OCI-LY7 (cell line): ENCODE results near the gene CYP1B1. TPM values are rescaled to one million over a fixed set of nuclear protein-coding genes. Genes with fewer than 3 reads are reported as not detected.

Experiments used
- BruUV-seq: library from RNA; stranded (reverse); fragments of 400-500 nt; replicated peaks from 2 replicates; lab custom pipeline; 2021; lab: Mats Ljungman, UMichigan
- CTCF ChIA-PET: fragments of 300-600 bp; sonication (Branson Sonifier 250); formaldehyde crosslinking; loops from one replicate; lab custom pipeline; 2022; ENCODE audit warnings: antibody characterized with exemption; ENCODE audit not compliant: unreplicated experiment; lab: Charles Lee
- POLR2A ChIA-PET: fragments of 300-600 bp; sonication (Branson Sonifier 250); formaldehyde crosslinking; loops from one replicate; lab custom pipeline; 2022; ENCODE audit warnings: antibody characterized with exemption; lab: Charles Lee
- DNase-seq: peaks from one replicate; pipeline ENCODE4 v3.0.0-alpha.2; 2015; ENCODE audit warnings: low spot score
- H2AFZ ChIP-seq: fragments of 200-600 bp; sonication (generic), shearing (Covaris generic); 2 replicates; pipeline ENCODE4 v1.6.1; 2014; ENCODE audit warnings: mild to moderate bottlenecking, antibody characterized with exemption, low read length, moderate library complexity
- H3K27ac ChIP-seq: fragments of 200-600 bp; sonication (generic); 2 replicates; pipeline ENCODE4 v1.5.1; 2014; ENCODE audit warnings: mixed run types, low read depth, mild to moderate bottlenecking, moderate library complexity, low read length, inconsistent platforms; ENCODE audit not compliant: poor library complexity, severe bottlenecking
- H3K36me3 ChIP-seq: fragments of 200-600 bp; sonication (generic); 2 replicates; pipeline ENCODE4 v1.6.1; 2014; ENCODE audit warnings: mild to moderate bottlenecking, antibody characterized with exemption, low read length, moderate library complexity, mixed read lengths; ENCODE audit not compliant: insufficient read depth
- H3K4me1 ChIP-seq: fragments of 200-600 bp; sonication (generic); 2 replicates; pipeline ENCODE4 v1.5.1; 2014; ENCODE audit warnings: mild to moderate bottlenecking, low read length; ENCODE audit not compliant: insufficient read depth, poor library complexity, severe bottlenecking
- H3K4me2 ChIP-seq: fragments of 200-600 bp; sonication (generic); 2 replicates; pipeline ENCODE4 v1.6.1; 2014; ENCODE audit warnings: mild to moderate bottlenecking, low read length
- H3K4me3 ChIP-seq: fragments of 200-600 bp; sonication (generic); 2 replicates; pipeline ENCODE4 v1.5.1; 2014; ENCODE audit warnings: mild to moderate bottlenecking, low read depth, low read length; ENCODE audit not compliant: poor library complexity, severe bottlenecking
- H3K79me2 ChIP-seq: fragments of 200-600 bp; sonication (generic); 2 replicates; pipeline ENCODE4 v1.6.1; 2016; ENCODE audit warnings: low read depth, mild to moderate bottlenecking, low read length, moderate library complexity, mixed read lengths; ENCODE audit not compliant: insufficient read depth
- H3K9me2 ChIP-seq: fragments of 200-600 bp; sonication (generic); 2 replicates; pipeline ENCODE4 v1.6.1; 2016; ENCODE audit warnings: mild to moderate bottlenecking, low read length, mixed read lengths; ENCODE audit not compliant: insufficient read depth
- H3K9me3 ChIP-seq: fragments of 200-600 bp; sonication (generic); 2 replicates; pipeline ENCODE4 v1.6.1; 2014; ENCODE audit warnings: mild to moderate bottlenecking, mixed run types, low read length, mixed read lengths
- H4K20me1 ChIP-seq: fragments of 200-600 bp; sonication (generic); 2 replicates; pipeline ENCODE4 v1.6.1; 2014; ENCODE audit warnings: mild to moderate bottlenecking, antibody characterized with exemption, low read length, moderate library complexity, mixed read lengths; ENCODE audit not compliant: insufficient read depth
- EZH2phosphoT487 ChIP-seq: fragments of 200-600 bp; sonication (generic); IDR thresholded peaks from 2 replicates; pipeline ENCODE4 v1.6.1; 2018; ENCODE audit warnings: low read depth, borderline replicate concordance, mild to moderate bottlenecking, mixed run types, antibody characterized with exemption, low read length, moderate library complexity, mixed read lengths
- intact Hi-C: fragments of 100-400 bp; cut with micrococcal nuclease; formaldehyde crosslinking; loops from one replicate; pipeline ENCODE4 v1.10.0; 2022; ENCODE audit not compliant: unreplicated experiment
- total RNA-seq, 2 experiments: library from RNA; depleted of rRNA in 1 of 2; stranded (reverse); fragments of >200 nt in 1 of 2; shearing (Covaris generic) in 1 of 2; gene quantifications; 2 replicates each; pipeline ENCODE4 v1.2.3, GENCODE V29; 2014 to 2022
- TF ChIP-seq, protein P1 (sequence below): fragments of 200-600 bp; sonication (generic); conservative IDR thresholded peaks from 2 replicates; pipeline ENCODE4 v1.5.1; 2014; ENCODE audit warnings: mild to moderate bottlenecking, antibody characterized with exemption, low read length, moderate library complexity, mixed read lengths

CYP1B1 gene
- total RNA-seq, 2 experiments from 2014 or later, result 0.44 TPM; not detected in 1

- Histone ChIP-seq H3K4me2 (no peak overlapping the region), H3K9me3 (no peaks in the 10 kb centered on the region), H3K4me1 (no peaks in the 10 kb centered on the region), H3K79me2 (no peaks in the 10 kb centered on the region), H3K27ac (no peak overlapping the region), H4K20me1 (no peaks in the 10 kb centered on the region), H3K36me3 (no peaks in the 10 kb centered on the region), H3K9me2 (no peaks in the 10 kb centered on the region), H3K4me3 (no peak overlapping the region), H2AFZ (no peak overlapping the region)
- intact Hi-C loops, result no loop called here
- no peak for TF ChIP-seq EZH2phosphoT487
- TF ChIP-seq, protein P1, sequence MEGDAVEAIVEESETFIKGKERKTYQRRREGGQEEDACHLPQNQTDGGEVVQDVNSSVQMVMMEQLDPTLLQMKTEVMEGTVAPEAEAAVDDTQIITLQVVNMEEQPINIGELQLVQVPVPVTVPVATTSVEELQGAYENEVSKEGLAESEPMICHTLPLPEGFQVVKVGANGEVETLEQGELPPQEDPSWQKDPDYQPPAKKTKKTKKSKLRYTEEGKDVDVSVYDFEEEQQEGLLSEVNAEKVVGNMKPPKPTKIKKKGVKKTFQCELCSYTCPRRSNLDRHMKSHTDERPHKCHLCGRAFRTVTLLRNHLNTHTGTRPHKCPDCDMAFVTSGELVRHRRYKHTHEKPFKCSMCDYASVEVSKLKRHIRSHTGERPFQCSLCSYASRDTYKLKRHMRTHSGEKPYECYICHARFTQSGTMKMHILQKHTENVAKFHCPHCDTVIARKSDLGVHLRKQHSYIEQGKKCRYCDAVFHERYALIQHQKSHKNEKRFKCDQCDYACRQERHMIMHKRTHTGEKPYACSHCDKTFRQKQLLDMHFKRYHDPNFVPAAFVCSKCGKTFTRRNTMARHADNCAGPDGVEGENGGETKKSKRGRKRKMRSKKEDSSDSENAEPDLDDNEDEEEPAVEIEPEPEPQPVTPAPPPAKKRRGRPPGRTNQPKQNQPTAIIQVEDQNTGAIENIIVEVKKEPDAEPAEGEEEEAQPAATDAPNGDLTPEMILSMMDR, result no peak
- CTCF ChIA-PET, result no interaction called here
- no peak for DNase-seq
- BruUV-seq, result no TSS peak
- POLR2A ChIA-PET, result interaction anchor here (0.5 to 1.4 kb wide), 2 partner anchors 15 to 82 kb away, joined by 4 read pairs; no protein-coding TSS in a partner anchor
Observed at GRCh38 chr2:38037757-38038621, 38.0 kb downstream of the CYP1B1 start.

GRCh38 chr2:38037325-38037724, 38.6 kb downstream of the CYP1B1 start:
- Histone ChIP-seq H3K27ac (no peak overlapping the region), H3K4me1 (no peaks in the 10 kb centered on the region), H2AFZ (no peak overlapping the region), H3K79me2 (no peaks in the 10 kb centered on the region), H3K9me2 (no peaks in the 10 kb centered on the region), H3K36me3 (no peaks in the 10 kb centered on the region), H3K9me3 (no peaks in the 10 kb centered on the region), H3K4me3 (no peak overlapping the region), H3K4me2 (no peak overlapping the region), H4K20me1 (no peaks in the 10 kb centered on the region)
- no peak for TF ChIP-seq EZH2phosphoT487
- TF ChIP-seq, protein P1, result no peak
- ChIA-PET CTCF (no interaction called here), POLR2A (interaction anchor here (1.3 to 1.4 kb wide), 2 partner anchors 11 to 16 kb away, joined by 3 to 4 read pairs; no protein-coding TSS in a partner anchor)
- no TSS peak for BruUV-seq
- DNase-seq, result no peak
- intact Hi-C loops, result no loop called here

DNA sequence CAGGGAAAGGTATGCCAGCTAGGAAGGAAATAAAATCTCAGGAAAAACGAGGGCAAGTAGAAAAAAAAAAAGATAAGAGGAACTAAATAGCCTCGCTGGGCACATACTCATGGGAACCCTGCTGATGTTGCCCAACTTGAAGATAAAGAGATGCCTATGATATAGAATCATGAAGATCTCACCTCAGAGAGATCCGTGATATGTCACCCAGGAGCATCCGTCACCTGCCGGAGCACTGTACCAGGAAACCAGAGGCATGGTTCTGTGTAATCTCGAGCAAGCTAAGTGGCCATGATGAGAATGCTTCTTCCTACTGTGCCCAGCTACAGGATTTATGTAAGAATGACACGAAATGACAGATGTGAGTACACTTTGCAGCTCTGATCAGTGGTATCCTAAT, 40.0 kb downstream of the CYP1B1 start:
- no peak overlapping the region for H2AFZ ChIP-seq
- no peaks in the 10 kb centered on the region for H3K9me3 ChIP-seq
- TF ChIP-seq EZH2phosphoT487, result no peak
- TF ChIP-seq, protein P1, result no peak
- H3K36me3 ChIP-seq, result no peaks in the 10 kb centered on the region
- CTCF ChIA-PET, result no interaction called here
- no TSS peak for BruUV-seq
- H3K4me2 ChIP-seq, result no peak overlapping the region
- H3K27ac ChIP-seq, result no peak overlapping the region
- H3K4me1 ChIP-seq, result no peaks in the 10 kb centered on the region
- no peaks in the 10 kb centered on the region for H4K20me1 ChIP-seq
- no peak overlapping the region for H3K4me3 ChIP-seq
- H3K9me2 ChIP-seq, result no peaks in the 10 kb centered on the region
- no peak for DNase-seq
- intact Hi-C loops, result no loop called here
- POLR2A ChIA-PET, result interaction anchor here (1.3 kb wide), 1 partner anchor 10 kb away, joined by 3 read pairs; no protein-coding TSS in a partner anchor
- H3K79me2 ChIP-seq, result no peaks in the 10 kb centered on the region
